H1 (cell line): ENCODE measurements around the gene DOC2A. TPM values are rescaled to one million over a fixed set of nuclear protein-coding genes. Genes with fewer than 3 reads are reported as not detected.

Experiments used
- CBX5 ChIP-seq: fragments of 300-800, 300-1000 bp; sonication (generic); IDR thresholded peaks from 2 replicates; pipeline ENCODE4 v1.7.1; 2016; ENCODE audit warnings: antibody characterized with exemption, low read length, low read depth
- CREB1 ChIP-seq: IDR thresholded peaks from 2 replicates; pipeline ENCODE4 v1.6.1; 2012; ENCODE audit warnings: inconsistent platforms
- EGR1 ChIP-seq: IDR thresholded peaks from 2 replicates; pipeline ENCODE4 v1.6.1; 2011; ENCODE audit warnings: low read depth, low read length, borderline replicate concordance
- EP300 ChIP-seq, 2 experiments: IDR thresholded peaks; 1 replicate in 1 of 2; 2 replicates in 1 of 2; pipeline ENCODE4 v1.6.1; 2011 to 2012; ENCODE audit warnings: low read depth in 2 of 2, low read length in 2 of 2, mild to moderate bottlenecking in 2 of 2, borderline replicate concordance in 1 of 2, inconsistent platforms in 1 of 2, moderate library complexity in 1 of 2
- FOSL1 ChIP-seq: IDR thresholded peaks from 2 replicates; pipeline ENCODE4 v1.6.1; 2011; ENCODE audit warnings: mild to moderate bottlenecking, low read depth, low read length, moderate library complexity; ENCODE audit not compliant: insufficient read depth
- JUN ChIP-seq: IDR thresholded peaks from 2 replicates; pipeline ENCODE4 v1.6.1; 2011; ENCODE audit warnings: low read depth, mild to moderate bottlenecking, improper control_type of control experiment, low read length
- JUND ChIP-seq: IDR thresholded peaks from 2 replicates; pipeline ENCODE4 v1.6.1; 2011; ENCODE audit warnings: mild to moderate bottlenecking, improper control_type of control experiment, low read length
- KDM1A ChIP-seq: fragments of 200-600, 300-600 bp; sonication (generic); IDR thresholded peaks from 2 replicates; pipeline ENCODE4 v1.7.1; 2016; ENCODE audit warnings: mild to moderate bottlenecking, low read length, borderline replicate concordance
- KDM4A ChIP-seq: IDR thresholded peaks from one replicate; pipeline ENCODE4 v1.7.1; 2012; ENCODE audit warnings: low read depth, mild to moderate bottlenecking, moderate library complexity, low read length, inconsistent platforms; ENCODE audit not compliant: severe bottlenecking
- POU5F1 ChIP-seq: IDR thresholded peaks from 2 replicates; pipeline ENCODE4 v1.6.1; 2011; ENCODE audit warnings: low read depth, mild to moderate bottlenecking, low read length, moderate library complexity
- RNF2 ChIP-seq: fragments of 200-900, 300-1000 bp; sonication (generic); IDR thresholded peaks from 2 replicates; pipeline ENCODE4 v1.7.1; 2016; ENCODE audit warnings: borderline replicate concordance, low read depth, mild to moderate bottlenecking, antibody characterized with exemption, low read length; ENCODE audit not compliant: poor library complexity, severe bottlenecking; ENCODE audit errors: missing control alignments
- SIN3A ChIP-seq, 2 experiments: IDR thresholded peaks in 1 of 2; conservative IDR thresholded peaks in 1 of 2; 2 replicates each; pipeline ENCODE4 v1.6.1; 2011 to 2012; ENCODE audit warnings: low read length in 2 of 2, improper control_type of control experiment in 1 of 2, low read depth in 1 of 2, mild to moderate bottlenecking in 1 of 2
- SP2 ChIP-seq: IDR thresholded peaks from 2 replicates; pipeline ENCODE4 v1.6.1; 2012; ENCODE audit warnings: mild to moderate bottlenecking, low read length, inconsistent platforms
- SRF ChIP-seq: IDR thresholded peaks from 2 replicates; pipeline ENCODE4 v1.6.1; 2011; ENCODE audit warnings: mild to moderate bottlenecking, low read depth, low read length, moderate library complexity
- TBP ChIP-seq: IDR thresholded peaks from 2 replicates; pipeline ENCODE4 v1.6.1; 2011; ENCODE audit warnings: low read depth, low read length, improper control_type of control experiment
- TEAD4 ChIP-seq: IDR thresholded peaks from 2 replicates; pipeline ENCODE4 v1.6.1; 2012; ENCODE audit warnings: low read depth, low read length, inconsistent platforms, mixed read lengths
- polyA plus RNA-seq, 7 experiments: library from polyadenylated mRNA; depleted of rRNA in 3 of 7; stranded (reverse) in 5 of 7; unstranded in 2 of 7; fragments of >200 nt in 5 of 7; fragments of 200-250 nt in 2 of 7; gene quantifications; 1 replicate in 5 of 7; 2 replicates in 1 of 7; 4 replicates in 1 of 7; pipeline versions ENCODE4 v1.2.1 to v1.2.3, GENCODE V29; 2011 to 2013; ENCODE audit warnings: missing spikeins in 2 of 7, mixed read lengths in 2 of 7
- total RNA-seq: library from RNA; stranded (reverse); fragmentation: NEBNext Ultra II Directional; extraction: Animal tissue kit (Norgen Biotek cat#: 25700); gene quantifications from 2 replicates; pipeline ENCODE4 v1.2.1, GENCODE V29; 2021
- TF ChIP-seq, protein P1 (sequence below): IDR thresholded peaks from 2 replicates; pipeline ENCODE4 v1.6.1; 2011; ENCODE audit warnings: low read depth, mild to moderate bottlenecking, low read length; ENCODE audit not compliant: insufficient read depth
- TF ChIP-seq, protein P2 (sequence below): IDR thresholded peaks from 2 replicates; pipeline ENCODE4 v1.6.1; 2012; ENCODE audit warnings: low read length, inconsistent platforms
- TF ChIP-seq, protein P3 (sequence below): IDR thresholded peaks from 2 replicates; pipeline ENCODE4 v1.6.1; 2011; ENCODE audit warnings: low read length, improper control_type of control experiment

The DOC2A gene
- total and polyA plus RNA-seq, 2 of the 8 experiments (the other 6 are each of a cell fraction or from before 2014, with no cell fraction given), result 13.9 to 20.7 TPM

DNA sequence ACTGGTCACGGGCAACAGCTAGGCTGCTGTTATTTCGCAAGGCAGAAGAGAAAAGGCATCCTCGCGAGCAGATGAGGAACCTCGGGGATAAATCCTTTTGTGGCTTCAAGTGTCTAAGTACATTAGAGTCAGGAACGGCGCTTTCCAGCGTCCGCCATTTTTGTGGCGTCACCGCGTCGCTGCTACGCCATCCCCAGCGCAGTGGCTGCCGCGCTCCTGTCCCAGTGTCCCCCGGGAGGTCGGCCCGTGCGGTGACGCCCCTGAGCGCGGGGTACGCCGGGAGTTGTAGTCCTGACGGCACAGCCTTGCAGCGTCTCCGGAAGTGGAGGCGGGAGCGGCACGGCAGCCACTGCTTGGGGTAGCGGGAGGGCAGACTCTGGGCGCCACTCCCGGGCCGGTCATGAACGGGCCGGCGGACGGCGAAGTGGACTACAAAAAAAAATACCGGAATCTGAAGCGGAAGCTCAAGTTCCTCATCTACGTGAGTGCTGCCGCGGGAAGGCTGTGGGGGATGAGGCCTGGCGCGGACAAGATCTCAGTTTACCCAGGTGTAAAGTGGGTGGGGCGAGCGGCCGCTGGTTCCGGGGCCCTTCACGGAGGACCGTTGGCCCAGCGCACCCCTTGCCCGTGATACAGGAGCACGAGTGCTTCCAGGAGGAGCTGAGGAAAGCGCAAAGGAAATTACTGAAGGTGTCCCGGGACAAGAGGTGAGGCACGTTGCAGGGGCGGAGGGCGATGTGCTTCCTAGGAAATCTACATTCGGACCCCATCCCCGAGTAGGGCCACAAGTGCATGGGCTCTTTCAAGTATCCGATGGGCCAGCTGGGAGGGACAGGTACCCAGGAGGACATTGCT, 14.7 kb downstream of the DOC2A start, which contains the start of gene INO80E (continued):
- TF ChIP-seq CREB1 (peak; percentile 97), CBX5 (no peak), TEAD4 (no peak; the same call in 1 of the 2 replicates), FOSL1 (no peak), EP300 (IDR thresholded peaks at IDR 0.05; ENCODE audit: borderline replicate concordance in 1 of 2, low read depth in 2 of 2, low read length in 2 of 2) (no peak), TBP (peak; percentile 25), EGR1 (peak; percentile 51; the same call in 1 of the 2 replicates), JUND (no peak), POU5F1 (no peak), JUN (no peak), SIN3A (conservative IDR thresholded peaks at IDR 0.05 in 1 of 2, IDR thresholded peaks at IDR 0.05 in 1 of 2; ENCODE audit: low read depth in 1 of 2, low read length in 2 of 2) (0 out of 4 replicates have a peak, but pooled peaks have one; percentile 14 to 58), KDM4A (peak; percentile 85), SP2 (no peak), KDM1A (peak; percentile 91), SRF (no peak), RNF2 (no peak)
- TF ChIP-seq, protein P1, sequence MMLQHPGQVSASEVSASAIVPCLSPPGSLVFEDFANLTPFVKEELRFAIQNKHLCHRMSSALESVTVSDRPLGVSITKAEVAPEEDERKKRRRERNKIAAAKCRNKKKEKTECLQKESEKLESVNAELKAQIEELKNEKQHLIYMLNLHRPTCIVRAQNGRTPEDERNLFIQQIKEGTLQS, result peak; percentile 71; the same call in 1 of the 2 replicates
- TF ChIP-seq, protein P2, sequence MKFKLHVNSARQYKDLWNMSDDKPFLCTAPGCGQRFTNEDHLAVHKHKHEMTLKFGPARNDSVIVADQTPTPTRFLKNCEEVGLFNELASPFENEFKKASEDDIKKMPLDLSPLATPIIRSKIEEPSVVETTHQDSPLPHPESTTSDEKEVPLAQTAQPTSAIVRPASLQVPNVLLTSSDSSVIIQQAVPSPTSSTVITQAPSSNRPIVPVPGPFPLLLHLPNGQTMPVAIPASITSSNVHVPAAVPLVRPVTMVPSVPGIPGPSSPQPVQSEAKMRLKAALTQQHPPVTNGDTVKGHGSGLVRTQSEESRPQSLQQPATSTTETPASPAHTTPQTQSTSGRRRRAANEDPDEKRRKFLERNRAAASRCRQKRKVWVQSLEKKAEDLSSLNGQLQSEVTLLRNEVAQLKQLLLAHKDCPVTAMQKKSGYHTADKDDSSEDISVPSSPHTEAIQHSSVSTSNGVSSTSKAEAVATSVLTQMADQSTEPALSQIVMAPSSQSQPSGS, result peak; percentile 65
- TF ChIP-seq, protein P3, sequence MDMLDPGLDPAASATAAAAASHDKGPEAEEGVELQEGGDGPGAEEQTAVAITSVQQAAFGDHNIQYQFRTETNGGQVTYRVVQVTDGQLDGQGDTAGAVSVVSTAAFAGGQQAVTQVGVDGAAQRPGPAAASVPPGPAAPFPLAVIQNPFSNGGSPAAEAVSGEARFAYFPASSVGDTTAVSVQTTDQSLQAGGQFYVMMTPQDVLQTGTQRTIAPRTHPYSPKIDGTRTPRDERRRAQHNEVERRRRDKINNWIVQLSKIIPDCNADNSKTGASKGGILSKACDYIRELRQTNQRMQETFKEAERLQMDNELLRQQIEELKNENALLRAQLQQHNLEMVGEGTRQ, result no peak
